Mesodermal cell (in vitro differentiated cells): ENCODE measurements around the gene PCSK6.

Experiments used
- H3K27ac ChIP-seq: 2 replicates; pipeline ENCODE4 v1.7.0; 2013; ENCODE audit warnings: mild to moderate bottlenecking, low read depth, low read length, moderate library complexity; ENCODE audit not compliant: severe bottlenecking
- H3K36me3 ChIP-seq: 2 replicates; pipeline ENCODE4 v1.7.1; 2013; ENCODE audit warnings: mild to moderate bottlenecking, low read length, moderate library complexity; ENCODE audit not compliant: control insufficient read depth, insufficient read depth
- H3K4me1 ChIP-seq: one replicate; pipeline ENCODE4 v1.7.1; 2013; ENCODE audit warnings: mild to moderate bottlenecking, low read length; ENCODE audit not compliant: insufficient read depth, control insufficient read depth, poor library complexity, severe bottlenecking
- H3K4me3 ChIP-seq: 2 replicates; pipeline ENCODE4 v1.7.0; 2013; ENCODE audit warnings: low read length, control low read depth, mild to moderate bottlenecking; ENCODE audit not compliant: insufficient read depth, poor library complexity, severe bottlenecking; ENCODE audit errors: extremely low read depth
- H3K9me3 ChIP-seq: 2 replicates; pipeline ENCODE4 v1.7.1; 2013; ENCODE audit warnings: mild to moderate bottlenecking, low read length, moderate library complexity; ENCODE audit not compliant: control insufficient read depth
- WGBS, 2 experiments: methylation state at CpG; one replicate each; pipeline ENCODE4 v1.1.5; 2013; ENCODE audit warnings: missing lambda C conversion rate in 2 of 2; ENCODE audit not compliant: insufficient coverage in 2 of 2; 5-methylcytosine and 5-hydroxymethylcytosine counted together

PCSK6 gene

GRCh38 chr15:101387574-101387973 lies 101.9 kb downstream of the PCSK6 start:
- no peaks in the 10 kb centered on the region for H3K4me1 ChIP-seq
- H3K27ac ChIP-seq, result no peak overlapping the region
- 27 to 70% methylated on average over 3 to 9 of the region's 9 CpGs for WGBS, 2 experiments
- H3K36me3 ChIP-seq, result no peaks in the 10 kb centered on the region
- H3K9me3 ChIP-seq, result no peaks in the 10 kb centered on the region
- no peak overlapping the region for H3K4me3 ChIP-seq

DNA sequence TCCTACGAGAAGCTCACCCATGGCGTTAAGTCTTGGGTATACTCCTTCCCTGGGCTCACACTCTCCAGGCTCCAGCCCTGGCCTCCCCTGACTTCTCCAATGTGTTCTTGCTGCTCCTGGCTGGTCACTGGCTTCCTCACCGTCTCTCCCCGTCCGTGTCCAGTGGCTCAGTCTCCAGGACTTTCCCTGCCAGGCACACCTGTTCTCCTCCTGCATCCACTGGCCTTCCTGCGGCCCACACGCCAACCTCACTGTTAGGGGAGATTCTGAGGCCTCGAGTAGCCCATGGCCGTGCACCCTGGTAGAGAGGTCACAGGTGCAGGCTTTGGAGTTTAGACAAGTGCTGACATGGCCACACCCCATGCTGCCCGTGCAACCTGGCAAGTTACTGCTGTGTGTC lies 102.5 kb downstream of the PCSK6 start:
- Histone ChIP-seq H3K27ac (no peak overlapping the region), H3K36me3 (no peaks in the 10 kb centered on the region), H3K9me3 (no peaks in the 10 kb centered on the region), H3K4me3 (no peak overlapping the region), H3K4me1 (no peaks in the 10 kb centered on the region)
- 83 to 84% methylated on average over 10 of the region's 10 CpGs for WGBS, 2 experiments

DNA sequence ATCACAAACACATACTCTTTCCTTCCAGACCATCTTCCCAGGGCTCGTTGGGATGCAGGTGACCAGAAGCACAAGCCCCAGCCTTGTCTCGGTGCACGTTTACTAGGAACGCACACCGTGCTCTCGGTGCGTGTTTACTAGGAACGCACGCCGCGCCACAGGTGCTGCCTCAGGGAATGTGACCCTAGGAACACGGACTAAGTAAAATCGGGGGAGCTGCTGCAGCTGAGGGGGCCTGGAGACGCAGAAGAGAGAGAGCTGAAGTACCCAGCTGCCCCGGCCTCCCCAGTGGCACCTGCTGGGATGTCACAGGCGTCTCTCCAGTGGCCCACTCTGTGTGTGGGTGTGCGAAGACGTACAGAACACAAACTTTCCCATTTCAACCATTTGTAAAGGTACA lies 103.5 kb downstream of the PCSK6 start:
- WGBS, 2 experiments, result 85 to 93% methylated on average over 10 to 18 of the region's 18 CpGs
- no peak overlapping the region for H3K27ac ChIP-seq

DNA sequence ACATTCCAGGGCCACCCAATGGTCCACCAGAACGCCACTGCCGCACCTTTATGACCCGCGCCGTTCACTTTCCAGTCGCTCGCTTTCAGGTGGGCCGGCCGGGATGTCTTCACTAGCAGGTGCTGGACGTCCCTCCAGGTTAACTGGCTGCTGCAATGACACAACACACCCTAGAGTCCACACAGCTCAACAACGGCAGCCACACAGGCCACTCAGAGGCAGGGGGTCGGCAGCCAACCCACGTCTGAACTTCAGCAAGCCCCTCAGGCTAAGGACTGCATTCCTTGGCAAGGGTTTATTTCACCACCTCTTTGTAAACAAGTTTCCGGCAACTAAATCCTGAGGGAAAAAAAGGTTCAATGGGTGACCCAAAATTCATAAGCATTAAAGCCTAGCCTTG lies 105.2 kb downstream of the PCSK6 start:
- H3K36me3 ChIP-seq, result no peaks in the 10 kb centered on the region
- H3K4me1 ChIP-seq, result no peaks in the 10 kb centered on the region
- 83 to 90% methylated on average over 11 to 14 of the region's 14 CpGs for WGBS, 2 experiments
- no peak overlapping the region for H3K27ac ChIP-seq
- H3K4me3 ChIP-seq, result no peak overlapping the region
- H3K9me3 ChIP-seq, result no peaks in the 10 kb centered on the region

More for the DNA sequence above, 103.5 kb downstream of the PCSK6 start:
- H3K4me3 ChIP-seq, result no peak overlapping the region
- H3K9me3 ChIP-seq, result no peaks in the 10 kb centered on the region
- H3K4me1 ChIP-seq, result no peaks in the 10 kb centered on the region
- H3K36me3 ChIP-seq, result no peaks in the 10 kb centered on the region

GRCh38 chr15:101382544-101382943 lies 107.0 kb downstream of the PCSK6 start:
- Histone ChIP-seq H3K27ac (no peak overlapping the region), H3K4me3 (no peak overlapping the region), H3K4me1 (no peaks in the 10 kb centered on the region), H3K9me3 (no peaks in the 10 kb centered on the region), H3K36me3 (no peaks in the 10 kb centered on the region)
- 81 to 84% methylated on average over 3 of the region's 7 CpGs for WGBS, 2 experiments

DNA sequence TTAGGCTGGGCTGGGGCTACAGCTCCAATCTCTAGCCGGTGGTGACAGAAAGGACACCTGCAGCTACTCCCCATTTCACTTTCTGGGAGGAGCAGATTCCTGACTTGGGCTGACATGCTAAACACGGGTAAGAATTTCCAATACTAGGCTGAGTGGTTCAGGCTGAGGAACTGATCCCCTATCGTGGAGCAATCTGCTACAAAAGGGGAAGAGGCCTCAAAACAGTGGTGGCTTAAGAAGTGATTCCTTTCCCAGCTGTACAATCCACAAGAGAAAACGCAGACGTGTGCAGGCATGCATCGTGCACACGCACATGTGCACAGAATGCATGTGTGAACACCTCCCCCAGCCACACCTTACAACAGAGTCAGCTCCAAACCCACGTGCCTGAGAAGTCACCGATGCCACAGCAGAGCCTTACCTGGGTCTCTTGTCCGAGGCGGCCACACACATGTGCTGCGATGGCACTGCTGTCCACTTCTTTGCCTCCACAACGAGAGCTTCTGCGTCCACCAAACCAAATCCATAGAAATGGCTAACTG lies 107.8 kb downstream of the PCSK6 start:
- WGBS, 2 experiments, result 79 to 80% methylated on average over 10 to 13 of the region's 14 CpGs
- Histone ChIP-seq H3K4me3 (no peak overlapping the region), H3K9me3 (no peaks in the 10 kb centered on the region), H3K36me3 (no peaks in the 10 kb centered on the region), H3K4me1 (no peaks in the 10 kb centered on the region), H3K27ac (no peak overlapping the region)

- Histone ChIP-seq H3K4me1 (no peaks in the 10 kb centered on the region), H3K27ac (no peak overlapping the region), H3K9me3 (no peaks in the 10 kb centered on the region), H3K36me3 (no peaks in the 10 kb centered on the region), H3K4me3 (no peak overlapping the region)
- WGBS, 2 experiments, result 93 to 96% methylated on average over 12 to 14 of the region's 15 CpGs
Observed at GRCh38 chr15:101380146-101380545, 109.4 kb downstream of the PCSK6 start.

GRCh38 chr15:101379647-101380046 lies 109.9 kb downstream of the PCSK6 start:
- H3K4me1 ChIP-seq, result no peaks in the 10 kb centered on the region
- H3K4me3 ChIP-seq, result no peak overlapping the region
- H3K27ac ChIP-seq, result no peak overlapping the region
- no peaks in the 10 kb centered on the region for H3K9me3 ChIP-seq
- 91 to 93% methylated on average over 14 to 15 of the region's 15 CpGs for WGBS, 2 experiments
- H3K36me3 ChIP-seq, result no peaks in the 10 kb centered on the region

DNA sequence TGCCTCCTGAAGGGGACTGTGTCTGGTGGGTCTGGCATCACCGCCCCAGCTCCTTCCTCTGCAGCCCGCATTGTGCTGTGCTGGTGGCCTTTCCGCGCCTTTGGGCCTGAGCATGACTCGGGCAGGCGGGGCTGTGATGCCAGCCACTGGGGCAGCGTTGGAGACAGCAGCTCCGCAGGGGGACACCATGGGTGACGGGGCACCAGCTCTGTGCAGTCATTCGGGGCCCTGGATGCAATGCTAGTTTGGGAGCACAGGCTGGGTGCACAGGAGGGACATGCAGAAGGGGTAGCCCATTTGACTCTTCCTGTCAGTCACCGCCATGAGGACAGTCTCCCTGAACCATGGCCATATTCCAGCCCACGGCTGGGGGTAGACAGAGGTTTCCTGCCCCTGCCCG lies 110.6 kb downstream of the PCSK6 start:
- H3K4me1 ChIP-seq, result no peaks in the 10 kb centered on the region
- WGBS, 2 experiments, result 92 to 97% methylated on average over 11 to 13 of the region's 13 CpGs
- no peak overlapping the region for H3K27ac ChIP-seq
- no peaks in the 10 kb centered on the region for H3K9me3 ChIP-seq
- H3K36me3 ChIP-seq, result no peaks in the 10 kb centered on the region
- H3K4me3 ChIP-seq, result no peak overlapping the region

DNA sequence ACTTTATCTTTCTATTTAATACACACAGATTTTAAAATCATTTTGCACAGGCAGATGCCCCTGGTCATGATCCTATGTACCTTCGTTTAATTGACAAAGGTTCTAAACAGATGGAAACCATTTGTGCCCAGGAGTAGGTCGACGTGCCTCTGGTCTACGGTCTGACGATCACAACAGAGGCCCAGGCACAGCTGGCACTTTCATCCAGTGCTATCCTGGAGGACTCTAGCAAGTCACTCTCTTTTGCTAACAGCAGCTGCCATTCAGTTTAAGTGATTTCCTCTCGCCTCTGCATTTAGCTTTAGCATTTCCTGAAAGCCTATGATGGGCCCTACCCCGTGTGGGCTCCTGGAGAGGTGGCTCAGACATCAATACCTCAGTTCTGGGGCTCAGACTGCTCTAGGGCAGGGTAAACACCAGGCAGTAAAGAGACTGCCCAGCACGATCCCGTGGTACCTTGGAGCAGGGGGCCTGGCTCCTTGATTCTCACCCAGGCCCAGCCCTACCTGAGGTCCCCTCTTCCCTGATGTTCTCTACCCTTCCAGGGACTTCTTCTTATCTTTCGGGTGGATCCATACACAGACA lies 111.2 kb downstream of the PCSK6 start:
- WGBS, 2 experiments, result 87 to 91% methylated on average over 8 to 10 of the region's 10 CpGs
- no peak overlapping the region for H3K27ac ChIP-seq
- H3K36me3 ChIP-seq, result no peaks in the 10 kb centered on the region
- H3K9me3 ChIP-seq, result no peaks in the 10 kb centered on the region
- no peak overlapping the region for H3K4me3 ChIP-seq
- H3K4me1 ChIP-seq, result no peaks in the 10 kb centered on the region

DNA sequence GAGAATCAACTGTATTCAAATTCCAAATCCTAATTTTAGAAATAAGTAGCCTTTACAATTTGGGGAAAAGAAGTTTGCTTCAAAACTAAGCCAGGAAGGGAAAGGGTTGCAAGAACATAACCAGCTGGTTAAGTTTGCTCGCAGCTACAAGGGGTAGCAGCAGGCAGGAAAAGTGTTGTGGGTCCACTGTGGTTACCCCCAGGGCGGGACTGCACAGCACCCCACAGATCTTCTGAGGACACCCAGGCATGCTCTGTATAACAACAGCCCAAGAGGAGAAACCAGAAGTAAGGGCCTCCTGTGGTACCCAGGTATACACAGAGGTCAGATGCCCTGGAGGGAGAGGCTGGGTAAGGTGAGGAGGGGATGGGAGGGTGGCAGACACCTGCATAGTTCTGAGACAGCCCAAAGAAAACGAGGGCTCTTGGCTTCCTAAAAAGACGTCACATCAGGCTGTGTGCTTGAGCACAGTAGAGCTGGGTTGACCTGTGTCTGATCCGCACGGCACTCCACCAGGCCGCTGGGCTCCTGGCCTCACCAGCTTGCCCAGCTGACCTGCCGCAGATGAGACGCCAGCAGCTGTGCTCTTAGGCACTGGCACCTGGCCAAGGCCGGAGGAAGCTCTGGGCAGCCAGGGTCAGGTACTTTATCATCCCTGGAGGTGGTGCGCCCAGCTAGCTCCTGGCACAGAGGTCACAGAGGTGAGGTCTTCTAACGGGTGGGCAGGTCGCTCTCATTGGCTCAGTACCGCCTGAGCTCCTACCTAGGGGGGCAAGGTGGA lies 112.7 kb downstream of the PCSK6 start:
- H3K9me3 ChIP-seq, result no peaks in the 10 kb centered on the region
- WGBS, 2 experiments, result 90 to 93% methylated on average over 13 to 14 of the region's 14 CpGs
- no peaks in the 10 kb centered on the region for H3K36me3 ChIP-seq
- no peak overlapping the region for H3K4me3 ChIP-seq
- H3K27ac ChIP-seq, result no peak overlapping the region
- H3K4me1 ChIP-seq, result peaks cover 3% of the 10 kb centered on the region
